GM21717 (cell line): ENCODE data around the gene RACGAP1.

Experiments used
- ATAC-seq: cut with Tn5 transposase; IDR thresholded peaks from one replicate; pipeline ENCODE4 v1.9.1; 2021; ENCODE audit warnings: mild to moderate bottlenecking, moderate library complexity; ENCODE audit not compliant: unreplicated experiment

RACGAP1 gene

GRCh38 chr12:49969651-49970429 lies 55.5 kb downstream of the RACGAP1 start:
- no peak for ATAC-seq

GRCh38 chr12:49969027-49969426 lies 56.3 kb downstream of the RACGAP1 start:
- ATAC-seq: no peak

GRCh38 chr12:49968471-49968870 lies 56.8 kb downstream of the RACGAP1 start:
- ATAC-seq: no peak

- ATAC-seq: no peak
Measured at GRCh38 chr12:49967777-49968250, 57.5 kb downstream of the RACGAP1 start.

GRCh38 chr12:49967042-49967776 lies 58.1 kb downstream of the RACGAP1 start:
- peak; percentile 68 for ATAC-seq

- ATAC-seq: no peak
Measured at GRCh38 chr12:49966511-49967041, 58.7 kb downstream of the RACGAP1 start.

GRCh38 chr12:49965836-49966235 lies 59.5 kb downstream of the RACGAP1 start:
- ATAC-seq: no peak

GRCh38 chr12:49964849-49965624 lies 60.3 kb downstream of the RACGAP1 start:
- ATAC-seq: no peak

- ATAC-seq: no peak
Measured at GRCh38 chr12:49963976-49964815, 61.1 kb downstream of the RACGAP1 start.

- ATAC-seq: no peak
Measured at GRCh38 chr12:49962861-49963765, 62.2 kb downstream of the RACGAP1 start.

- ATAC-seq: no peak
Measured at GRCh38 chr12:49961993-49962764, 63.1 kb downstream of the RACGAP1 start.

GRCh38 chr12:49961111-49961922 lies 64.0 kb downstream of the RACGAP1 start, which contains the start of gene AQP5:
Gene AQP5, plus strand, starts transcription at chr12:49961872. Its CDS starts 146 bp downstream, at chr12:49962018.
- ATAC-seq: no peak

- ATAC-seq: no peak
Measured at GRCh38 chr12:49960474-49961110, 64.7 kb downstream of the RACGAP1 start.

GRCh38 chr12:49959685-49960473 lies 65.4 kb downstream of the RACGAP1 start:
- no peak for ATAC-seq

GRCh38 chr12:49957570-49957967 lies 67.7 kb downstream of the RACGAP1 start:
- no peak for ATAC-seq
